Uterus (tissue), 4 donors: Measurements from ENCODE around the gene ARPP19. TPM values are rescaled to one million over a fixed set of nuclear protein-coding genes. Genes with fewer than 3 reads are reported as not detected.

Experiments
- DNase-seq, 2 donors: peaks; one replicate each; pipeline ENCODE4 v3.0.0-alpha.2; 2019 to 2020
- H3K27ac ChIP-seq, 2 donors: fragments of 200-600 bp; sonication (generic); 1 replicate in 1 of 2; 2 replicates in 1 of 2; pipeline ENCODE4 v1.5.1; 2016 to 2018
- H3K27me3 ChIP-seq, 2 donors: fragments of 200-600 bp; sonication (generic); one replicate each; pipeline ENCODE4 v1.5.1; 2018 to 2019; ENCODE audit warnings: control low read depth in 1 of 2
- H3K36me3 ChIP-seq, 2 donors: fragments of 200-600 bp; sonication (generic); one replicate each; pipeline ENCODE4 v1.5.1; 2019; ENCODE audit warnings: control low read depth in 1 of 2
- H3K4me1 ChIP-seq, 2 donors: fragments of 200-600 bp; sonication (generic); one replicate each; pipeline ENCODE4 v1.5.1; 2018 to 2019; ENCODE audit warnings: control low read depth in 1 of 2
- H3K4me3 ChIP-seq, 2 donors: fragments of 200-600 bp; sonication (generic); 1 replicate in 1 of 2; 2 replicates in 1 of 2; pipeline ENCODE4 v1.5.1; 2018 to 2019; ENCODE audit warnings: mild to moderate bottlenecking in 1 of 2
- H3K9me3 ChIP-seq, 2 donors: fragments of 200-600 bp; sonication (generic); one replicate each; pipeline ENCODE4 v1.5.1; 2019; ENCODE audit warnings: control low read depth in 1 of 2
- POLR2A ChIP-seq, 2 donors: fragments of 450-650 bp; IDR thresholded peaks; one replicate each; pipeline ENCODE4 v1.6.1; 2016; ENCODE audit warnings: antibody characterized with exemption in 2 of 2, mild to moderate bottlenecking in 1 of 2, moderate library complexity in 1 of 2
- intact Hi-C: fragments of 100-400 bp; cut with DNase I; formaldehyde crosslinking; loops from one replicate; pipeline ENCODE4 v1.15.1; 2023; ENCODE audit warnings: low total_unique reads
- total RNA-seq, 4 donors: library from RNA; depleted of rRNA in 3 of 4; stranded (reverse); fragments of >200 nt in 3 of 4; gene quantifications; one replicate each; pipeline versions ENCODE4 v1.1.0 to v1.2.4, GENCODE V29; 2014 to 2023
- TF ChIP-seq, protein P1 (sequence below), 4 experiments: fragments of 200-600 bp in 2 of 4; fragments of 450-650 bp in 2 of 4; sonication (generic) in 2 of 4; IDR thresholded peaks; one replicate each; pipeline ENCODE4 v1.5.1; 2016 to 2019; ENCODE audit warnings: antibody characterized with exemption in 4 of 4, mild to moderate bottlenecking in 2 of 4, moderate library complexity in 1 of 4
- donor health status: DM: yes; HTN: yes; CAD: no.

Gene ARPP19
- total RNA-seq, 4 donors from 2014 or later = 45.3 to 250 (median 129) TPM

- intact Hi-C loops = no loop called here
- Histone ChIP-seq H3K4me1 (no peaks in the 10 kb centered on the region), H3K9me3 (no peaks in the 10 kb centered on the region), H3K4me3 (peak overlapping the region; percentile 79 to 93), H3K36me3 (no peaks in the 10 kb centered on the region), H3K27ac (peak overlapping the region; percentile 79 to 92), H3K27me3 (no peaks in the 10 kb centered on the region)
- no peak for TF ChIP-seq POLR2A (IDR thresholded peaks at IDR 0.05)
- peak in 1 of 2 donors; percentile 17 for DNase-seq
These were observed 39.4 kb downstream of the ARPP19 start for GRCh38 chr15:52529341-52529924.

GRCh38 chr15:52528564-52529340 is 40.1 kb downstream of the ARPP19 start, which contains the start of gene MYO5A:
MYO5A (minus strand) TSS chr15:52528880; CDS start chr15:52528806, 74 bp downstream.
- Histone ChIP-seq H3K4me3 (peak within 1 kb of the TSS; percentile 79 to 93), H3K36me3 (no peaks in the 10 kb centered on the region), H3K27me3 (no peaks in the 10 kb centered on the region), H3K9me3 (no peaks in the 10 kb centered on the region), H3K4me1 (no peaks in the 10 kb centered on the region), H3K27ac (peak within 1 kb of the TSS; percentile 79 to 92)
- intact Hi-C loops = no loop called here
- TF ChIP-seq, protein P1, sequence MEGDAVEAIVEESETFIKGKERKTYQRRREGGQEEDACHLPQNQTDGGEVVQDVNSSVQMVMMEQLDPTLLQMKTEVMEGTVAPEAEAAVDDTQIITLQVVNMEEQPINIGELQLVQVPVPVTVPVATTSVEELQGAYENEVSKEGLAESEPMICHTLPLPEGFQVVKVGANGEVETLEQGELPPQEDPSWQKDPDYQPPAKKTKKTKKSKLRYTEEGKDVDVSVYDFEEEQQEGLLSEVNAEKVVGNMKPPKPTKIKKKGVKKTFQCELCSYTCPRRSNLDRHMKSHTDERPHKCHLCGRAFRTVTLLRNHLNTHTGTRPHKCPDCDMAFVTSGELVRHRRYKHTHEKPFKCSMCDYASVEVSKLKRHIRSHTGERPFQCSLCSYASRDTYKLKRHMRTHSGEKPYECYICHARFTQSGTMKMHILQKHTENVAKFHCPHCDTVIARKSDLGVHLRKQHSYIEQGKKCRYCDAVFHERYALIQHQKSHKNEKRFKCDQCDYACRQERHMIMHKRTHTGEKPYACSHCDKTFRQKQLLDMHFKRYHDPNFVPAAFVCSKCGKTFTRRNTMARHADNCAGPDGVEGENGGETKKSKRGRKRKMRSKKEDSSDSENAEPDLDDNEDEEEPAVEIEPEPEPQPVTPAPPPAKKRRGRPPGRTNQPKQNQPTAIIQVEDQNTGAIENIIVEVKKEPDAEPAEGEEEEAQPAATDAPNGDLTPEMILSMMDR (IDR thresholded peaks at IDR 0.05) = peak in 3 of 4 experiments; percentile 19 to 49 (median 34)
- TF ChIP-seq POLR2A (IDR thresholded peaks at IDR 0.05) = peak; percentile 5 to 41
- DNase-seq = peak; percentile 61 to 65

GRCh38 chr15:52527911-52528563 is 40.8 kb downstream of the ARPP19 start:
- intact Hi-C loops = no loop called here
- H3K36me3 ChIP-seq = no peaks in the 10 kb centered on the region
- DNase-seq = peak; percentile 25 to 27
- H3K27me3 ChIP-seq = no peaks in the 10 kb centered on the region
- H3K4me1 ChIP-seq = no peaks in the 10 kb centered on the region
- peak overlapping the region; percentile 79 to 93 for H3K4me3 ChIP-seq
- no peak for TF ChIP-seq POLR2A (IDR thresholded peaks at IDR 0.05)
- TF ChIP-seq, protein P1 (IDR thresholded peaks at IDR 0.05) = no peak
- H3K9me3 ChIP-seq = no peaks in the 10 kb centered on the region
- H3K27ac ChIP-seq = peak overlapping the region; percentile 79 to 92

GRCh38 chr15:52527196-52527910 is 41.5 kb downstream of the ARPP19 start:
- no peak for TF ChIP-seq POLR2A (IDR thresholded peaks at IDR 0.05)
- TF ChIP-seq, protein P1 (IDR thresholded peaks at IDR 0.05) = no peak
- H3K4me3 ChIP-seq = no peak overlapping the region
- H3K27ac ChIP-seq = no peak overlapping the region
- no peak for DNase-seq
- H3K27me3 ChIP-seq = no peaks in the 10 kb centered on the region
- no peaks in the 10 kb centered on the region for H3K9me3 ChIP-seq
- intact Hi-C loops = no loop called here
- no peaks in the 10 kb centered on the region for H3K4me1 ChIP-seq
- H3K36me3 ChIP-seq = no peaks in the 10 kb centered on the region
